DMS 273 (cell line): ENCODE results near the gene NUTM2A.
A peak's percentile ranks its signal among the peaks of the same experiment; 100 is the strongest.
"Not testable (repeated sequence)": the region's sequence is repeated elsewhere in the genome, so short reads cannot be mapped to it uniquely, and the experiment has no call there.

Experiments
- DNase-seq: peaks from one replicate; lab custom pipeline; 2025; ENCODE audit not compliant: unreplicated experiment; lab: John Stamatoyannopoulos, UW

Gene NUTM2A, protein sequence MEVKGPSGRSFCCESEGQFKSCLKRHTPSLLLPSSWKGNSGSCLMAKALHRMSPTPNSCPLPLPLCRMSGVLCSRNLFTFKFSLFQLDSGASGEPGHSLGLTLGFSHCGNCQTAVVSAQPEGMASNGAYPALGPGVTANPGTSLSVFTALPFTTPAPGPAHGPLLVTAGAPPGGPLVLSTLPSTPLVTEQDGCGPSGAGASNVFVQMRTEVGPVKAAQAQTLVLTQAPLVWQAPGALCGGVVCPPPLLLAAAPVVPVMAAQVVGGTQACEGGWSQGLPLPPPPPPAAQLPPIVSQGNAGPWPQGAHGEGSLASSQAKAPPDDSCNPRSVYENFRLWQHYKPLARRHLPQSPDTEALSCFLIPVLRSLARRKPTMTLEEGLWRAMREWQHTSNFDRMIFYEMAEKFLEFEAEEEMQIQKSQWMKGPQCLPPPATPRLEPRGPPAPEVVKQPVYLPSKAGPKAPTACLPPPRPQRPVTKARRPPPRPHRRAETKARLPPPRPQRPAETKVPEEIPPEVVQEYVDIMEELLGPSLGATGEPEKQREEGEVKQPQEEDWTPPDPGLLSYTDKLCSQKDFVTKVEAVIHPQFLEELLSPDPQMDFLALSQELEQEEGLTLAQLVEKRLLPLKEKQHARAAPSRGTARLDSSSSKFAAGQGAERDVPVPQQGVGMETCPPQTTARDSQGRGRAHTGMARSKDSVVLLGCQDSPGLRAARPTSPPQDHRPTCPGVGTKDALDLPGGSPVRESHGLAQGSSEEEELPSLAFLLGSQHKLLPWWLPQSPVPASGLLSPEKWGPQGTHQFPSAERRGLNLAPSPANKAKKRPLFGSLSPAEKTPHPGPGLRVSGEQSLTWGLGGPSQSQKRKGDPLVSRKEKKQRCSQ

DNA sequence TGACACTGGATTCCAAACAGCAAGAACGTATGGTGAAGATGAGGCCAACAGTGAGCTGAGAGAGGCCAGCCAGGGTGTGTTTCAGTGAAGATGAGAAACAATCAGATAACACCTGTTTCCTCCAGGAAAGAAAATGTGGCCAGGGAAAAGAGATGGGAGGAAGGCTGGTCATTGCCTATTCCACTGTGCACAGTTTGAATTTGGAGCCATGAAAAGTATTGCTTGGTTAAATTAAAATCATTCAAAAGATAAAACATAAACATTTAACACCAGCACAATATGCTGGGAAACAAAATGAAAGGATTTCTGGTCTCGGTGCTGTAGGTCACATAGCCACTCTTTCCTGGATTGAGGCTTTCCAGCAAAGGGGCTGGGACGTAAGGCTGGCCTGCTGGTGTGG, at the start of gene NUTM2A:
TSS of gene NUTM2A (plus strand) at position 301 of the 400 bp plus-strand sequence. CDS start 383 bp downstream, outside the sequence.
- not testable (repeated sequence) for DNase-seq

DNA sequence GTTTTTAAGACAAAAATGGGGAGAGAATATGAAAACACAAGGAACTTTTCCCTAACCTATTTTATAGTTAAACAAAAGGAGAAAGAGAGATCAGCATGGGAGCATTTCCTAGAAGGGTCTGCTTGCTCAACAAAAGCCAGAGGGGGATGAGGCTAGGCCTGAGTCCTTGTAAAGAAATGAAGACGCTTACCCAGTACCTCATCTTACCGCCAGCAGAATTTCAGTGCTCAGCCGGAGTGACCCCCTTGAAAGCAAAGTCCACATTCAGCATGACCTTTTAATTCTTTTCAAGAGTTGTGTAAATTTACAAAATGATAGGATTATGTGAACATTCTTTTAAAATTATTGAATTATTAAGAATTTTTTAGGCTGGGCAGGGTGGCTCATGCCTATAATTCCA, 47.7 kb upstream of the NUTM2A start:
- DNase-seq = not testable (repeated sequence)

DNA sequence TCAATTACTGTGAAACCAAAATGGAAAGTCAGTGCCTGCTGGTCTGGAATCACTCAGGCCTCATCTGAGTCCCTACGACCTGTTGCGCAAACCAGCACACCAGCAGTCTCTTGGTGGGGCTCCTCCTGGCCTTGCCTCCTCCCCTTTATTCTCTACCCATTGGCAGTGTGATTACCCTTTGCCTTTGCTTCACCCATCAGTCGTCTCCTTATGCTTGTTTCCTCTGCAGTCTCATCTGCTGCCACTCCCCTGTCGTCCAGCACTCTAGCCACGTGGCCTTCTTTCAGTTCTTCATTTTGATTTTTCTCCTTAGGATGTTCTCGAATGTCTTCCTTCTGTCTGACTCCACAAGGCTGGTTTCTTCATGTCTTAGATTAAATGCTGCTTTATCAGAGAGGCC, 40.8 kb upstream of the NUTM2A start:
- not testable (repeated sequence) for DNase-seq

DNA sequence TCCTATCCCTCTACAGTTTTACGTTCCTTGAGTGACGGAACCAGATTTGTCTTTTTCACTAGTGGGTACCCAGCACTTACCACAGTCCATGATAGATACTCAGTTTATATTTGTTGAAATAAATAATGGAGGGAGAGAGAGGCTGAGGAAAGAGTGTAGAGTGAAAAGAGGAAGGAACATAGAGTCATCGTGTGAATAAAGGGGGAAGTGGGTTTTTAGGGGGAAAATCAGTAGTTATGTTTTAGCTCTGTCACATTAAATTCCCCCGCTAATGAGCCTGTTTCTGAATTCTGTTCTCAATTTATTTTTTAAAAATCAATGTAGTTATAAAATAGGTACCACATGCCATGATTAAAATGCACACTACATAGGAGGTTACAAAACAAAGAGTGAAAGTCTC, 39.2 kb upstream of the NUTM2A start:
- DNase-seq = not testable (repeated sequence)

DNA sequence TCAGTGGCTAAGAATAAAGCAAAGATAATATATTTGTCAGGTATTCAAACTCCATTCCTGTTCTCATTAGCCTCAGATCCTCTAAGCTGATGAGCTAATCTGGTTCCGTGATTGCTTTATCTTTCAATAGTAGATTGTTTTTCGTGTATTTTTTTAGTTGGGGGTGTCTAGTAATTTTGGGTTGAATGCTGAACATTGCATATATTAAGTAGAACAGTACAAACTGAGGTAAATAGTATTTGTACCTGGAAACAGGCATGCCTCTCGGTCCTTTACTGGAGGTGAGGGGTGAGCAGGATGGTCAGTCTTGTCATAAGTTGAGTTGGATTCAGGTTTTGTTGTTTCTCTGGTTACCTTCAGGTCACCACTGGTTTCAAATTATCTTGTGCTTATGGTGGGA, 37.7 kb upstream of the NUTM2A start:
- not testable (repeated sequence) for DNase-seq

DNA sequence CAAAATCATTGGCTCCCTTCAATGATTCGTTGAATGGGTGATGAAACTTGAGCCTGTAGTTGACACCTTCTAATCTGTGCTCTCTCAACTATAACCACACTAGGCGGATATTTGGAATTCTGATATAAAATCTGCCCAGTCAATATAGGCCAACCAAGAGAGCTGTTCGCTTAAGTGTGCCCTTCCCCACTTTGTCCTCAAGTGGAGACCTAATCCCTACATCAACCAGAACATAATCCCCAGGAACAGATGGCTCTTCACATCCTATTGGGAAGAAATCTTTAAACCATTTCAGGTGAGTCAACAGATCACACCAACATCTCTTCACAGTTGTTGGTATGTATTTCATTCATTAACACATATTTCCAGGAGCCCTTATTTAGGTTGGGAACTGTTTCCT, 33.4 kb upstream of the NUTM2A start:
- DNase-seq = not testable (repeated sequence)

DNA sequence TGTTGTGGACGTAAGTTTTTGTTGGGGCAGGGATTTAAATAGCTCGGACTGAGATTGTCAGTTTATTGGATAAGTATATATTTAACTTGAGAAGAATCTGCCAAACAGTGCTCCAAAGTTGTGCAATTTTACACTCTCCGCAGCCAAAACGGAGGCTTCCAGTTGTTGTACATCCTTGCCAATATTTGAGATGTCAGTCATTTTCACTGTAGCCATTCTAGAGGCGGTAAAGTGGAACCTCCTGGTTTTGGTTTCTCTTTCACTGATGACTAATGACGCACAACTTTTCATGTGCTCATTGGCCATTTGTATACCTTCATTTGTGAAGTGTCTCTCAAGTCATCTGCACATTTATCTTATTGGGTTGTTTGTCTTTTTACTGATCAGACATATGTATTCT, 24.3 kb upstream of the NUTM2A start:
- peak; percentile 8 for DNase-seq

DNA sequence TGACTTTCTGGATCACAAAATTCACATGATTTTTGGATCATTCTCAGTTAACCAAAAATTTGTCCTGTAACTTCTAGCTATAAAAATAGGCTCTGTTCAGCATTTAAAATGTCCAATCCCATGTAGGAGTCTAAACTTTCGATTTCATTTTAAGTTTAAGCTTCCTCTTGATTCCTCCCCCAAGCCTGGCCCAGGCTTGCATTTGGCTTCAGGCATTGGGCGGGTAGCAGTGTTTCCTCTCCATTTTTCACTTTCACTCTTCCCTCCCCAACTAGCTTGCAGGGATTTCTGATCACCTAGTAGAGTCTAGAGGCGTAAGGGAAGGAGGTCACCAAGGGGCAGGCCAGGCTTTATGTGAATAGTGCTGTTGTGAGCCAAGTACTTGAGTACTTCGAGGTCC, 20.4 kb upstream of the NUTM2A start:
- DNase-seq = not testable (repeated sequence)

DNA sequence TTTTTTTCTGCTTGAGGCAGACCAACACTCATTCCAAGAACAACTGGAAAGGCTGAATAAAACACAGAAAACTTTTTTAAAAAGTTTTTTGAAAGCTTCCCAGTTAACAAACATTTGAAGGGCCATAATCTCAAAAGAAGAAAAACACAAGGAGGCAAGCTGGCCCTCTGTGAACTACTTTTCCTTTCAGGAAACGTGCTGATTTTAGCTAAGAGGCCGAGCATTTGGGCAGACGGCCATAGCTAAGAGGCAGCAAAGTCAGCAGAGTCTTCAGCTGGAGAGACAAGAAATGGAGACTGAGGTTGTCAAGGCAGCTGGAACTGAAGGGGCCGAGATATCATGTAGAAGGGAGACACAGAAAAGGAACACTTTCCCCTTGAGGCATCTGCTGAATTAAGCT, 18.3 kb upstream of the NUTM2A start:
- DNase-seq = not testable (repeated sequence)

DNA sequence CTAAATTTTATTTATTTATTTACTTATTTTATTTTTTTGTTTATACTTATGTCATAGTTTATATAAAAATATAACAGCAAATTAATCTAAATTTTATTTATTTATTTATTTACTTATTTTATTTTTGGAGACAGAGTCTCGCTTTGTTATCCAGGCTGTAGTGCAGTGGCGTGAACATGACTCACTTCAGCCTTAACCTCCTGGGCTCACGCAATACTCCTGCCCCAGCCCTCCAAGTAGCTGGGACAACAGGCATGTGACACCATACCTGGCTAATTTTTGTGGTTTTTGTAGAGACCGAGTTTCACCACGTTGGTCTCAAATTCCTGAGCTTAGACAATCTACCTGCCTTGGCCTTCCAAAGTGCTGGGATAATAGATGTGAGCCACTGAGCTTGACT, 14.9 kb upstream of the NUTM2A start:
- not testable (repeated sequence) for DNase-seq

DNA sequence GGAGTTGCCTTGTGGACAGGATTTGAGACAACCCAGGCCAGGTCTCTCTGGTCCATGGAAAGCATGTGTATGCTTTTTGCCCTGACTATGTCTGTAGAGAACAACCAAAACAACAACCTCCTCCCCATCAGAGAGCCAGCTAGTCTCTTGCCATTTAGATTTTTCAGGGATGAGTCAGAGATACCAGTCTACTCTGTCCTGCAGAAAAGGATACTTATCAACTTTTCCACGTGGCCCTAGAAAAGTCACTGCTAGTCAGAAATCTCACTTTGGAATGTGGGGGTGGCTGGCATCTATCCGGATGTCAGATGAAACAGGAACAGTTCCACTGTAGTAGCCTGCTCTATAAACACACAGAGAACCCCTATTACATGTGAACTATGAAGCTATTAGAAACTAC, 13.4 kb upstream of the NUTM2A start:
- DNase-seq = not testable (repeated sequence)

DNA sequence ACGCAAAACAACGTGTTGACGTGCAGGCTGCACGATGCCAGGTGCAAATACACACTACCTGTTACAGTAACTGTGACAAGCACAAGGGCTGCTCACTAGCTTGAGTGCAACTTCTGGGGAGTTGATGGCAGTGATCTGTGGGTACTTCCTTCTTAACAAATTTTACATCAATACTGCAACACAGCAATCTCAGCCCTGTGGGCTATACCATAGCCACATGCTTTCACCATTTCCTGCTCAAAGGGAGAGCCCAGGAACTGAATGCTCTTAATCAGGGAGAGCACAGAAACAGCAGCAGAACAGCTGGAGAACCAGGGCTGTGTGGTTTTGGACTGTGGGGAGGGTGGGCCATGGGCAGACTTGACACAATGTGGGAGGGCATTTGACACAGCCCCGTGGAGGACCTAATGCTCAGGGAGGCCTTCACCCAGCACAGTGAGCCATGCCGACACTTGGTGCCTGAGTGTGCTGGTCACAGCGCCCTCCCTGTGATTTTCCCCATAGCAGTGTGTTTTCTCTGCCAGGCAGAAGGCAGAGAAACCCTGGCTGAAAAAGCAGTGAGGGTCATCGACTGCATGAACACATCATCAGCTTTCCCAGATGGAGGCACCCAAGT, 12.0 kb upstream of the NUTM2A start:
- not testable (repeated sequence) for DNase-seq

DNA sequence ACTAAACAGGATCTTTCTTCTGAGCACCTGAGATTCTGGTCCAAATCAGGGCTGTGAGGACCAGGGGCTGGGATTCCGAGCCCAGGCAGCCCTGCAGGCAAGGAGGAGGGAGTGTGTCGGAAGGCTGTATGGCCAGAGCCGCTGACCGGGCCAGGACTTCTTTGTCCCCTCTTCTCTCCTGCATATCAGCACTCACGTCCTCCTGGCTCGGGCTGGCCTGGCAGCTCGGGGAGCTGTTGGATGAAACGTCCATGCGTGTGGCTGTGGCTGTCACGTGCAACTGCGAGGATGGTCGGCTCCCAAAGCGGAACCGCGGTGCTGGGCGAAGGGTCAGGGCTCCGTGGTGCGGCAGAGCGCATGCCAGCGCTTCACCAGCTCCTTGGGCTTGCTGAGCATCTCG, 11.4 kb upstream of the NUTM2A start:
- DNase-seq = not testable (repeated sequence)

DNA sequence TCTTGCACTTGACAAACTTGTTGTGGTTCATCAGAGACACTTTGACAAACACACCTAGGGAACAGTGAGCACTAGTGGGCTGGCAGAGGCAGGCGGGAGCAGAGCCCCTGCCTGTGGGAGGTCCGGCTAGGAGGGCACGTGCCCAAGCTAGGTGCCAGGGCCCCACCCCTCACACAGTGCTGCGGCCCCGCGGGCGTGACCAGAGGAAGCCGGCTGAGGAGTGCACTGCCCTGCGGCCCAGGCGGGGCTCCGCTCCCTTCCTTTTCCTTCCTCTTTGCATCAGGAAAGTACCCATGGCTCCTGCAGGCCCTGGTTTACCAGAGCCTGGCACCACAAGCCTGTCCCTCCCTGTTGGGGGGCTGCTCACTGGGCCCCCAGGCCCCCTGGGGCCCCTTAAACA, 9.1 kb upstream of the NUTM2A start:
- DNase-seq = not testable (repeated sequence)

DNA sequence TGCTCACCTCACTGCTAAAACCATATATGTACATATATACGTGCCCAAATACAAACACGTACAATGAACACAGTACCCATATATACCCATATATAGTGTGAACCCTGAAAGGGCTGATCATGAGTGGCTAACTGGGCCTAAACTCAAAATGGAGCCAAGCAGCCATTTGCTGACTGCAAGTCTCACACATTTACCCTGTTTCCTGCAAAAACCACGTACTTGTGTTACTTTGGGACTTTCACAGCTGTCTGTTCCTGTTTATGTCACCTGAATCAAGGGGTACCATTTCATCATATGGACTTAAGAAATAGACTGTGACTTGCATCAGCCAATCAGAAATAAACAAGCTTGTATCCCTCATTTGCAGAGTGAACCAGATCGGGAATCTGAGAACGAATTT, 5.9 kb upstream of the NUTM2A start:
- not testable (repeated sequence) for DNase-seq

DNA sequence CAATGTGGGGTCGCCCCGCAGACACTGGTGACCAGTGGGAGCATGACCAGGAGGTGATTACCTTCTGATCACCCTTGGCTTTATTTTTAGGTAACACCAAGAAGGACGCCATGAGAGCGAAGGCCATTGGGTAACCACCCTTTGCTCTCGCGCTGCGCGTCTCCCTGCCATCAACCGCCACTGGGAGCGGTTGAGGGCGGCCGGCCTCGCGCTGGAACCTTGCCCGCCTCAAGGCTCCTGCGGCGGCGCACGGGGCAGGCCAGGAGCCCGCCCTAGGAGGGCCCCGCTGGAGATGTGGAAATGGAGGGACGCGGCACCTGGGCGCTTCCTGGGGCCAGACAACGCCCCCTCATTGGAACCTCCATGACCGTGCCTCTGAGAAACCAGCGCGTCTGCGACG, 2.5 kb upstream of the NUTM2A start:
- DNase-seq = not testable (repeated sequence)

DNA sequence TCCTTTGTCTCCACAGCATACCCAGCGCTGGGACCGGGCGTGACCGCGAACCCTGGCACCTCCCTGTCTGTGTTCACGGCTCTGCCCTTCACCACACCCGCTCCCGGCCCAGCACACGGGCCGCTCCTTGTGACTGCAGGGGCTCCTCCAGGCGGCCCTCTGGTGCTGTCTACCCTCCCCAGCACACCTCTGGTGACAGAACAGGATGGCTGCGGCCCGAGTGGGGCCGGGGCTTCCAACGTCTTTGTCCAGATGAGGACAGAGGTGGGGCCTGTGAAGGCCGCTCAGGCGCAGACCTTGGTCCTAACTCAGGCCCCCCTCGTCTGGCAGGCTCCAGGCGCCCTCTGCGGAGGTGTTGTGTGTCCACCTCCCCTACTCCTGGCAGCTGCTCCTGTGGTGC, 3.0 kb downstream of the NUTM2A start:
- not testable (repeated sequence) for DNase-seq

DNA sequence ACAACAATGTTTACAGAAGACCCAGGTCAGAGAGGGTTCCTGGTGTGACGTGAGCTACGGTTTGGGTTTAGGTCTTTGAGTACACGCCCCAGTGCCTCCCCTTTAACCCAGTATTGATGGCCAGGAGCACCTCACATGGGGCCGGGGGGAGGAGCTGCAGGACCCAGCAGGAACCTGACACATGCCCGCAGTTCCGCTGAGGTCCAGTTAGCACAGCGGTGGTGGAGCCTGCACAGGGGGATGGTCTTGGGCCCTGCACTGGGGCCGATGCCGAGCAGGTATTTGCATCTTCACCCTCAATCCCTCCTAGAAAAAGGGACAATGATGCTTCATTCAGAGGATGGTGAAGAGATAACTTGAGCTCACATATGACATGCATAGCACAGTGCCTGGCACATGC, 4.0 kb downstream of the NUTM2A start:
- DNase-seq = not testable (repeated sequence)

DNA sequence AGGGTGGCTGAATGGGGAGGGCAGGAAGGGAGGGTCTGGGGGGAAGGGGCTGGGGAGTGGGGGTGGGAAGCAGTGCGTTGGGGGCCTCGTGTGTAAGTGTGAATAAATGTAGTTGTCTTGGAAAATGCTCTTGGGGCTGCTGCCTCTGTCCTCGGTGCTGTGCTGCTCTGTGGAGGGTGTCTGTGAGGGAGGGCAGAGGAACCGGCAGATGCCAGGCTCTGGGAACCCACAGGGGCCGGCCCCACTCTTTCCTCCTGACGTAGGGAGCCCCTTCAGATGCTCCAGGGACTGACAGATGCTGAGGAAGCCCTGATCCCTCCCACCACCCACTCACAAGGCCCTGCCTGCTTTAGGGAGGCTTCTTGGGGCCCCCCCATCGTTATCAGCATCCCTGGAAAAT, 9.6 kb downstream of the NUTM2A start:
- DNase-seq = not testable (repeated sequence)

DNA sequence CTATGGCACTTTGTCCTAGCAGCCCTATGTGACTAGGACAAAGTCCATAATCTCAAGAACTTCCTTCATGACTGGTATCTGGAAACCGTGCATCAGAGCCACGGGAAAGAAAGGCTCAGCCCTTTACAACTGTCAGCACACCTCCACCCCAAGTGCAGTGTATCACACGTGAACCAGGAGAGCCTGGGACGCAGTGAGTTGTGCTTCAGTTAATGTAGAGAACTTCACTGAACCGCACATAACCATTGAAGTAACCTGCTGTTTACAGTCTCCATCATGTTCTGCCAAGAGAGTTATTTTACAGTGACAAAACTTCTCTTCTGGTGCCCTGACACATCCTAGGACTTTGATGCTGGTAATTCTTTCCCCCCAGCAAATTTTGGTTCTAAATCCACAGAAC, 12.0 kb downstream of the NUTM2A start:
- DNase-seq = not testable (repeated sequence)

DNA sequence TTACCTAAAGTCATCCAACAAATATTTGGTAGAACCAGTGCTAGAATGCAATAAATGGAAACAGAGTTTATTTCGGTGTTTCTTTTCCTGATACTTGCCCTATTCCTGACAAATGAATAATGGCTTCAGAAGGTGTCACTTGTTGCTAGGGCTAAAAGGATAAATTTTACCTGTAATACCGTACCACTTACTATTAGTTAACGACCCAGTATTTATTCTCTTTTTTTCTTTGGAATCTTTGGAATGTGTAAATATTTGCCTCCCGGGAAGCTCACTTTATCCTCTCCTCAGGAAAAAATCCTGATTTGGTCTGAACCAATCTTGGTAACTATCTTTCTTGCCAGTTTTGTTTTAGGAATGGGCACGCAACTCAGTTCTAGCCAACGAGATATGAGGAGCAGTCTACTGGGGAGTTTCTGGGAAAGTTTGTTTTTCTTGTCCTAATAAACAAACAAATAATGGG, 14.1 kb downstream of the NUTM2A start:
- DNase-seq = not testable (repeated sequence)
